NAMALWA (cell line): Measurements from ENCODE around the gene UBR1.
A peak's percentile ranks its signal among the peaks of the same experiment; 100 is the strongest.

Experiments used
- DNase-seq: peaks from one replicate; pipeline ENCODE4 v3.0.0-alpha.2; 2015; ENCODE audit warnings: low spot score

Gene UBR1

GRCh38 chr15:43106486-43106829 is 620 bp upstream of the UBR1 start:
- DNase-seq, result no peak

- peak; percentile 65 for DNase-seq
These were observed 631 bp downstream of the UBR1 start for GRCh38 chr15:43105077-43105736.

GRCh38 chr15:43104426-43104825 is 1.4 kb downstream of the UBR1 start:
- DNase-seq, result no peak

GRCh38 chr15:43103907-43104306 is 1.9 kb downstream of the UBR1 start:
- DNase-seq, result no peak

- no peak for DNase-seq
These were observed 3.7 kb downstream of the UBR1 start for GRCh38 chr15:43102187-43102586.

- no peak for DNase-seq
These were observed 4.9 kb downstream of the UBR1 start for GRCh38 chr15:43100971-43101370.

- DNase-seq, result no peak
These were observed 6.6 kb downstream of the UBR1 start for GRCh38 chr15:43099105-43099845.

- no peak for DNase-seq
These were observed 9.4 kb downstream of the UBR1 start for GRCh38 chr15:43096411-43096810.

- no peak for DNase-seq
These were observed 10.0 kb downstream of the UBR1 start for GRCh38 chr15:43095708-43096347.

GRCh38 chr15:43095243-43095642 is 10.6 kb downstream of the UBR1 start:
- no peak for DNase-seq

- no peak for DNase-seq
These were observed 11.3 kb downstream of the UBR1 start for GRCh38 chr15:43094416-43095030.

GRCh38 chr15:43093026-43093425 is 12.8 kb downstream of the UBR1 start:
- DNase-seq, result no peak

GRCh38 chr15:43091859-43092258 is 14.0 kb downstream of the UBR1 start:
- no peak for DNase-seq

- DNase-seq, result no peak
These were observed 19.3 kb downstream of the UBR1 start for GRCh38 chr15:43086551-43086950.

GRCh38 chr15:43085921-43086320 is 19.9 kb downstream of the UBR1 start:
- no peak for DNase-seq

- DNase-seq, result no peak
These were observed 23.3 kb downstream of the UBR1 start for GRCh38 chr15:43082509-43082908.

- DNase-seq, result no peak
These were observed 24.6 kb downstream of the UBR1 start for GRCh38 chr15:43081283-43081682.

GRCh38 chr15:43071451-43071850 is 34.4 kb downstream of the UBR1 start:
- DNase-seq, result no peak

GRCh38 chr15:43070893-43071292 is 34.9 kb downstream of the UBR1 start:
- DNase-seq, result no peak

- no peak for DNase-seq
These were observed 35.6 kb downstream of the UBR1 start for GRCh38 chr15:43070249-43070648.

GRCh38 chr15:43067717-43068461 is 37.9 kb downstream of the UBR1 start:
- no peak for DNase-seq

- DNase-seq, result no peak
These were observed 49.1 kb downstream of the UBR1 start for GRCh38 chr15:43056696-43057095.
